GM06990 (cell line): ENCODE measurements around the gene BACH2.
A peak's percentile ranks its signal among the peaks of the same experiment; 100 is the strongest.
"Not testable (repeated sequence)": the region's sequence is repeated elsewhere in the genome, so short reads cannot be mapped to it uniquely, and the experiment has no call there.

Experiments used
- DNase-seq: peaks from one replicate; pipeline ENCODE4 v3.0.0-alpha.2; 2011; ENCODE audit not compliant: insufficient read length; ENCODE audit errors: extremely low read depth
- H3K27me3 ChIP-seq: replicated peaks from 2 replicates; pipeline ENCODE4 v1.6.0; 2011; ENCODE audit warnings: low read length; ENCODE audit not compliant: control insufficient read depth, insufficient read depth
- H3K36me3 ChIP-seq: 2 replicates; pipeline ENCODE4 v1.5.1; 2011; ENCODE audit warnings: low read length; ENCODE audit not compliant: control insufficient read depth, insufficient read depth
- H3K4me3 ChIP-seq: replicated peaks from 2 replicates; pipeline ENCODE4 v1.5.1; 2011; ENCODE audit warnings: low read depth, mild to moderate bottlenecking, control low read depth, low read length
- CTCF ChIP-seq: IDR thresholded peaks from 2 replicates; pipeline ENCODE4 v1.5.1; 2011; ENCODE audit warnings: low read length, control low read depth, mild to moderate bottlenecking, inconsistent platforms; ENCODE audit not compliant: insufficient read depth, poor library complexity, severe bottlenecking

Gene BACH2

DNA sequence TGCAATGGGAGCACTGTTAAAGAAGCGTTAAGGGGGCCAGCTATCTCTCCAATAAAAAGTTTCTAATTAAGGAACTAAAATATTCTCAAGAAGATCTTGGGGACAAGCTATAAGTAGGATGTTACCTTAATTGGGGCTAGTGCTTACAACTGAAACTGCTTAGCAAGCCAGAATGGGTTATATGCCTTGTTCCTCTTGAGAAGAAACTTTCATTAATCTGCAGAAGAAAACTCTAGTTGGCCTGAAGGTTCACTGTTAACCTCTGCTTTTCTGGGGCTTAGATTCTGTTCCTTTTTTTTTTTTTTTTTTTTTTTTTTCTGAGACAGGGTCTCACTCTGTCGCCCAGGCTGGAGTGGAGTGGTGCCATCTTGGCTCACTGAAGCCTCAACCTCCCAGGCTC is 82.2 kb downstream of the BACH2 start:
- Histone ChIP-seq H3K27me3 (no peaks in the 10 kb centered on the region), H3K36me3 (no peaks in the 10 kb centered on the region), H3K4me3 (no peak overlapping the region)
- no peak for TF ChIP-seq CTCF
- no peak for DNase-seq

GRCh38 chr6:90212274-90212673 is 84.4 kb downstream of the BACH2 start:
- TF ChIP-seq CTCF: peak; percentile 8
- Histone ChIP-seq H3K36me3 (no peaks in the 10 kb centered on the region), H3K4me3 (no peak overlapping the region), H3K27me3 (no peaks in the 10 kb centered on the region)
- no peak for DNase-seq

GRCh38 chr6:90209527-90209926 is 87.1 kb downstream of the BACH2 start:
- TF ChIP-seq CTCF: no peak
- 0 out of 2 replicates have a peak, but pooled peaks cover 1% of the 10 kb centered on the region for H3K27me3 ChIP-seq
- no peak overlapping the region for H3K4me3 ChIP-seq
- H3K36me3 ChIP-seq: no peaks in the 10 kb centered on the region
- no peak for DNase-seq

- not testable (repeated sequence) for H3K4me3 ChIP-seq, DNase-seq, H3K27me3 ChIP-seq, H3K36me3 ChIP-seq
Measured at GRCh38 chr6:90208690-90209089, 88.0 kb downstream of the BACH2 start.

- DNase-seq: no peak
- TF ChIP-seq CTCF: no peak
- Histone ChIP-seq H3K36me3 (no peaks in the 10 kb centered on the region), H3K27me3 (peaks cover 1% of the 10 kb centered on the region; the same call in 1 of the 2 replicates), H3K4me3 (no peak overlapping the region)
Measured at GRCh38 chr6:90204327-90205056, 92.2 kb downstream of the BACH2 start.

DNA sequence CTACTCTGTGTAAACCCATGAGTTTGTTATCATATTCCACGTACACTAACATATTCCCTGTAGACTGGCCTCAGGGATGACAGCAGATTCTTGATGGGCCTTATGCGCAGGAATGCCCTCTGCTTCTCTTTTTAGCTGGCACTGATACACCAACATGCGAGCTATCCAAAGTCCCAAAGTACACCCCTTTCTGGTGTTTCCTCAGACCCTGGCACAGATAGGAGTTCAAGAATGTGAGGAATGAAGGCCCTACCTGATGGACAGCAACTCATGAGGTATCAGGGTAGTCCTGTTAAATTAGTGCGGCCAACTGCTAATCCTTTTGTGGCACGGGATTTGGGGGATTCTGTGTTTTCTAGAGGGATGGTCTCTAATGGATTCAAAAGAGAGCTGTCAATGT is 93.0 kb downstream of the BACH2 start:
- Histone ChIP-seq H3K4me3 (no peak overlapping the region), H3K27me3 (peaks cover 1% of the 10 kb centered on the region; the same call in 1 of the 2 replicates), H3K36me3 (no peaks in the 10 kb centered on the region)
- no peak for TF ChIP-seq CTCF
- DNase-seq: no peak
